22Rv1 (cell line): Measurements from ENCODE around the gene USP6NL.

Source experiments
- ZFX ChIP-seq: fragments of 450-650 bp; IDR thresholded peaks from 2 replicates; pipeline ENCODE4 v1.6.1; 2017; ENCODE audit warnings: antibody characterized with exemption, borderline replicate concordance
- TF ChIP-seq, protein P1 (sequence below): fragments of 450-650 bp; IDR thresholded peaks from 2 replicates; pipeline ENCODE4 v1.5.1; 2017; ENCODE audit warnings: mild to moderate bottlenecking

DNA sequence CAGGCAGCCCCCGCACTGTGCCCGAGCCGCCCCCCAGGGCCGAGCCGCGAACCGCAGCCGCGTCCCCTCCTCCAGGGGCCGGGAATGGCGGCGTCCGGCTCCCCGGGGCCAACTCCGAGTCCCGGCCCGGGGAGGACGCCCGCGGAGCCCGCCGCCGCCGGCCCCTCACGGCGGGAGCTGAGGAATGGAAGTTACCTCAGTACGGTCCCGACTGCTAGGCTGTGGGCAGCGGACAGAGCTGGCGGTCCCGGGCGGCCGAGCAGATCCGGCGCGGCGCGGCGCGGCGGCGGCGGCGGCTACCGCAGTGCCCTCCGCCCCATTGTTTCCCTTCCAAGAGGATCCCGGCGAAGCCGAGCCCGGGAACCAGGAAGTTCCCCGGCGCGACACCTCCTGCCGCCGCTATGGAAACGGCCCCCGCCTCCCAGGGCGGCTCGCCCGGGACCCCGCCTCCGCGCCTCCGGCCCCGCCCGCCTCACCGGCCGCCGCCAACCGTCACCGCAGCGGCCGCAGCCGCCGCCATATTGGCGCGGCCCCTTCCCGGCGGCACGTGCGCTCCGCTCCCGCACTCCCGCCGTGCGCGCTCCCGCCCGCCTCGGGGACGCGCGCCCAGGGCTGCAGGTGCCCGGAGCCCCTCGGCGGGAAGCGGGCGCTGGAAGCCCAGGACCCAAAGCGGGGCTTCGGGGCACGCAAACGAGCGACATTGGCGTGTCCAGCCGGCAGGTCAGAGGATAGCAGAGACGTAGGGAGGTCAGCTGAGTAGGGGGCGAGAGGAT is at the start of gene USP6NL:
- TF ChIP-seq, protein P1, sequence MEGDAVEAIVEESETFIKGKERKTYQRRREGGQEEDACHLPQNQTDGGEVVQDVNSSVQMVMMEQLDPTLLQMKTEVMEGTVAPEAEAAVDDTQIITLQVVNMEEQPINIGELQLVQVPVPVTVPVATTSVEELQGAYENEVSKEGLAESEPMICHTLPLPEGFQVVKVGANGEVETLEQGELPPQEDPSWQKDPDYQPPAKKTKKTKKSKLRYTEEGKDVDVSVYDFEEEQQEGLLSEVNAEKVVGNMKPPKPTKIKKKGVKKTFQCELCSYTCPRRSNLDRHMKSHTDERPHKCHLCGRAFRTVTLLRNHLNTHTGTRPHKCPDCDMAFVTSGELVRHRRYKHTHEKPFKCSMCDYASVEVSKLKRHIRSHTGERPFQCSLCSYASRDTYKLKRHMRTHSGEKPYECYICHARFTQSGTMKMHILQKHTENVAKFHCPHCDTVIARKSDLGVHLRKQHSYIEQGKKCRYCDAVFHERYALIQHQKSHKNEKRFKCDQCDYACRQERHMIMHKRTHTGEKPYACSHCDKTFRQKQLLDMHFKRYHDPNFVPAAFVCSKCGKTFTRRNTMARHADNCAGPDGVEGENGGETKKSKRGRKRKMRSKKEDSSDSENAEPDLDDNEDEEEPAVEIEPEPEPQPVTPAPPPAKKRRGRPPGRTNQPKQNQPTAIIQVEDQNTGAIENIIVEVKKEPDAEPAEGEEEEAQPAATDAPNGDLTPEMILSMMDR: no peak
- no peak for TF ChIP-seq ZFX
